Dedifferentiated amniotic fluid mesenchymal stem cell (primary cell): Measurements from ENCODE around the gene MEGF6.

Source experiments
- DNase-seq: peaks from one replicate; pipeline ENCODE4 v3.0.0-alpha.2; 2016; ENCODE audit errors: extremely low spot score

The MEGF6 gene

GRCh38 chr1:3609769-3610526 is 1.4 kb downstream of the MEGF6 start:
- no peak for DNase-seq

- no peak for DNase-seq
Observed at GRCh38 chr1:3609016-3609768, 2.1 kb downstream of the MEGF6 start.

GRCh38 chr1:3608154-3608553 is 3.2 kb downstream of the MEGF6 start:
- no peak for DNase-seq

GRCh38 chr1:3607703-3608065 is 3.6 kb downstream of the MEGF6 start:
- no peak for DNase-seq

GRCh38 chr1:3606779-3607702 is 4.3 kb downstream of the MEGF6 start:
- no peak for DNase-seq

- DNase-seq: no peak
Observed at GRCh38 chr1:3604997-3605823, 6.1 kb downstream of the MEGF6 start.

- DNase-seq: no peak
Observed at GRCh38 chr1:3604468-3604974, 6.8 kb downstream of the MEGF6 start.

- DNase-seq: no peak
Observed at GRCh38 chr1:3603571-3604467, 7.5 kb downstream of the MEGF6 start.

GRCh38 chr1:3603156-3603555 is 8.2 kb downstream of the MEGF6 start:
- no peak for DNase-seq

- DNase-seq: no peak
Observed at GRCh38 chr1:3602375-3602774, 8.9 kb downstream of the MEGF6 start.

- no peak for DNase-seq
Observed at GRCh38 chr1:3601743-3602142, 9.6 kb downstream of the MEGF6 start.

- DNase-seq: no peak
Observed at GRCh38 chr1:3600354-3600753, 11.0 kb downstream of the MEGF6 start.

- no peak for DNase-seq
Observed at GRCh38 chr1:3599816-3600215, 11.5 kb downstream of the MEGF6 start.

- DNase-seq: no peak
Observed at GRCh38 chr1:3599286-3599811, 12.0 kb downstream of the MEGF6 start.

- no peak for DNase-seq
Observed at GRCh38 chr1:3598522-3599285, 12.6 kb downstream of the MEGF6 start.

GRCh38 chr1:3598051-3598491 is 13.2 kb downstream of the MEGF6 start:
- DNase-seq: no peak

GRCh38 chr1:3597599-3597964 is 13.7 kb downstream of the MEGF6 start:
- DNase-seq: no peak

- no peak for DNase-seq
Observed at GRCh38 chr1:3596663-3597598, 14.4 kb downstream of the MEGF6 start.
